Measurements from ENCODE around the gene PKHD1.
"Not testable (repeated sequence)": the region's sequence is repeated elsewhere in the genome, so short reads cannot be mapped to it uniquely, and the experiment has no call there.

The PKHD1 gene

GRCh38 chr6:51913265-51913664, 174.1 kb downstream of the PKHD1 start:
- DNase-seq: no peak

- DNase-seq: no peak
Measured at GRCh38 chr6:51910851-51911250, 176.6 kb downstream of the PKHD1 start.

- DNase-seq: no peak
Measured at GRCh38 chr6:51908243-51908642, 179.2 kb downstream of the PKHD1 start.

- no peak for DNase-seq
Measured at GRCh38 chr6:51901766-51902764, 185.3 kb downstream of the PKHD1 start.

- DNase-seq: no peak
Measured at GRCh38 chr6:51893366-51893765, 194.0 kb downstream of the PKHD1 start.

GRCh38 chr6:51892750-51893149, 194.7 kb downstream of the PKHD1 start:
- no peak for DNase-seq

GRCh38 chr6:51892339-51892738, 195.1 kb downstream of the PKHD1 start:
- DNase-seq: no peak

- DNase-seq: no peak
Measured at GRCh38 chr6:51891784-51892183, 195.6 kb downstream of the PKHD1 start.

GRCh38 chr6:51887859-51888258, 199.6 kb downstream of the PKHD1 start:
- DNase-seq: no peak

GRCh38 chr6:51885957-51886356, 201.5 kb downstream of the PKHD1 start:
- no peak for DNase-seq

GRCh38 chr6:51868591-51869355, 218.6 kb downstream of the PKHD1 start:
- no peak for DNase-seq

GRCh38 chr6:51866867-51867266, 220.5 kb downstream of the PKHD1 start:
- no peak for DNase-seq

- no peak for DNase-seq
Measured at GRCh38 chr6:51865996-51866395, 221.4 kb downstream of the PKHD1 start.

GRCh38 chr6:51865176-51865575, 222.2 kb downstream of the PKHD1 start:
- no peak for DNase-seq

GRCh38 chr6:51857134-51857533, 230.3 kb downstream of the PKHD1 start:
- no peak for DNase-seq

GRCh38 chr6:51856508-51856907, 230.9 kb downstream of the PKHD1 start:
- DNase-seq: no peak

- peak; percentile 18 to 27 for DNase-seq
Measured at GRCh38 chr6:51855310-51856082, 231.9 kb downstream of the PKHD1 start.

- DNase-seq: no peak
Measured at GRCh38 chr6:51854876-51855275, 232.5 kb downstream of the PKHD1 start.

GRCh38 chr6:51854347-51854746, 233.1 kb downstream of the PKHD1 start:
- no peak for DNase-seq

GRCh38 chr6:51853109-51853508, 234.3 kb downstream of the PKHD1 start:
- DNase-seq: not testable (repeated sequence)

- no peak for DNase-seq
Measured at GRCh38 chr6:51846531-51846930, 240.9 kb downstream of the PKHD1 start.

GRCh38 chr6:51844336-51844735, 243.1 kb downstream of the PKHD1 start:
- no peak for DNase-seq

- no peak for DNase-seq
Measured at GRCh38 chr6:51843456-51844056, 243.9 kb downstream of the PKHD1 start.

Data from NCI-H187 (cell line).